Measurements from ENCODE around the gene CCDC13.

The CCDC13 gene

GRCh38 chr3:42764561-42765295, 8.3 kb downstream of the CCDC13 start:
- DNase-seq (ENCODE audit: low read depth) = no peak
- Histone ChIP-seq H3K9ac (ENCODE audit: low read length) (no peak overlapping the region), H3K4me3 (ENCODE audit: low read length) (no peak overlapping the region), H3K27me3 (replicated peaks; ENCODE audit: control insufficient read depth, insufficient read depth, low read length) (no peaks in the 10 kb centered on the region), H3K36me3 (ENCODE audit: control insufficient read depth, insufficient read depth, low read length, severe bottlenecking) (no peaks in the 10 kb centered on the region), H3K4me1 (ENCODE audit: control insufficient read depth, insufficient read depth, low read length) (peaks cover 30% of the 10 kb centered on the region), H3K9me3 (ENCODE audit: control insufficient read depth, low read length) (no peaks in the 10 kb centered on the region)

- no peak for DNase-seq (ENCODE audit: low read depth)
- H3K27me3 ChIP-seq (replicated peaks; ENCODE audit: control insufficient read depth, insufficient read depth, low read length) = no peaks in the 10 kb centered on the region
- H3K9ac ChIP-seq (ENCODE audit: low read length) = no peak overlapping the region
- no peaks in the 10 kb centered on the region for H3K9me3 ChIP-seq (ENCODE audit: control insufficient read depth, low read length)
- H3K36me3 ChIP-seq (ENCODE audit: control insufficient read depth, insufficient read depth, low read length, severe bottlenecking) = no peaks in the 10 kb centered on the region
- H3K4me1 ChIP-seq (ENCODE audit: control insufficient read depth, insufficient read depth, low read length) = peaks cover 30% of the 10 kb centered on the region
- H3K4me3 ChIP-seq (ENCODE audit: low read length) = no peak overlapping the region
Observed at GRCh38 chr3:42764115-42764514, 8.9 kb downstream of the CCDC13 start.

- peaks cover 30% of the 10 kb centered on the region for H3K4me1 ChIP-seq (ENCODE audit: control insufficient read depth, insufficient read depth, low read length)
- H3K4me3 ChIP-seq (ENCODE audit: low read length) = no peak overlapping the region
- DNase-seq (ENCODE audit: low read depth) = peak; percentile 66
- H3K27me3 ChIP-seq (replicated peaks; ENCODE audit: control insufficient read depth, insufficient read depth, low read length) = no peaks in the 10 kb centered on the region
- no peaks in the 10 kb centered on the region for H3K9me3 ChIP-seq (ENCODE audit: control insufficient read depth, low read length)
- H3K9ac ChIP-seq (ENCODE audit: low read length) = peak overlapping the region; percentile 45
- no peaks in the 10 kb centered on the region for H3K36me3 ChIP-seq (ENCODE audit: control insufficient read depth, insufficient read depth, low read length, severe bottlenecking)
Observed at GRCh38 chr3:42763021-42763420, 10.0 kb downstream of the CCDC13 start.

GRCh38 chr3:42762046-42762724, 10.9 kb downstream of the CCDC13 start:
- Histone ChIP-seq H3K36me3 (ENCODE audit: control insufficient read depth, insufficient read depth, low read length, severe bottlenecking) (no peaks in the 10 kb centered on the region), H3K27me3 (replicated peaks; ENCODE audit: control insufficient read depth, insufficient read depth, low read length) (no peaks in the 10 kb centered on the region), H3K9ac (ENCODE audit: low read length) (peak overlapping the region; percentile 45), H3K9me3 (ENCODE audit: control insufficient read depth, low read length) (no peaks in the 10 kb centered on the region), H3K4me3 (ENCODE audit: low read length) (peak overlapping the region; percentile 7), H3K4me1 (ENCODE audit: control insufficient read depth, insufficient read depth, low read length) (peaks cover 30% of the 10 kb centered on the region)
- peak; percentile 53 for DNase-seq (ENCODE audit: low read depth)

- peaks cover 38% of the 10 kb centered on the region for H3K4me1 ChIP-seq (ENCODE audit: control insufficient read depth, insufficient read depth, low read length)
- DNase-seq (ENCODE audit: low read depth) = no peak
- H3K4me3 ChIP-seq (ENCODE audit: low read length) = no peak overlapping the region
- H3K9me3 ChIP-seq (ENCODE audit: control insufficient read depth, low read length) = no peaks in the 10 kb centered on the region
- no peaks in the 10 kb centered on the region for H3K27me3 ChIP-seq (replicated peaks; ENCODE audit: control insufficient read depth, insufficient read depth, low read length)
- H3K9ac ChIP-seq (ENCODE audit: low read length) = no peak overlapping the region
- no peaks in the 10 kb centered on the region for H3K36me3 ChIP-seq (ENCODE audit: control insufficient read depth, insufficient read depth, low read length, severe bottlenecking)
Observed at GRCh38 chr3:42758126-42758525, 14.9 kb downstream of the CCDC13 start.

GRCh38 chr3:42756681-42757213, 16.3 kb downstream of the CCDC13 start:
- Histone ChIP-seq H3K27me3 (replicated peaks; ENCODE audit: control insufficient read depth, insufficient read depth, low read length) (no peaks in the 10 kb centered on the region), H3K9ac (ENCODE audit: low read length) (no peak overlapping the region), H3K4me3 (ENCODE audit: low read length) (no peak overlapping the region), H3K36me3 (ENCODE audit: control insufficient read depth, insufficient read depth, low read length, severe bottlenecking) (no peaks in the 10 kb centered on the region), H3K9me3 (ENCODE audit: control insufficient read depth, low read length) (no peaks in the 10 kb centered on the region), H3K4me1 (ENCODE audit: control insufficient read depth, insufficient read depth, low read length) (peaks cover 24% of the 10 kb centered on the region)
- DNase-seq (ENCODE audit: low read depth) = no peak

GRCh38 chr3:42755681-42756578, 17.1 kb downstream of the CCDC13 start:
- Histone ChIP-seq H3K36me3 (ENCODE audit: control insufficient read depth, insufficient read depth, low read length, severe bottlenecking) (no peaks in the 10 kb centered on the region), H3K9me3 (ENCODE audit: control insufficient read depth, low read length) (no peaks in the 10 kb centered on the region), H3K4me1 (ENCODE audit: control insufficient read depth, insufficient read depth, low read length) (peaks cover 16% of the 10 kb centered on the region), H3K9ac (ENCODE audit: low read length) (peak overlapping the region; percentile 27), H3K4me3 (ENCODE audit: low read length) (no peak overlapping the region), H3K27me3 (replicated peaks; ENCODE audit: control insufficient read depth, insufficient read depth, low read length) (no peaks in the 10 kb centered on the region)
- DNase-seq (ENCODE audit: low read depth) = peak; percentile 56

GRCh38 chr3:42753757-42754156, 19.3 kb downstream of the CCDC13 start:
- Histone ChIP-seq H3K9me3 (ENCODE audit: control insufficient read depth, low read length) (no peaks in the 10 kb centered on the region), H3K9ac (ENCODE audit: low read length) (no peak overlapping the region), H3K27me3 (replicated peaks; ENCODE audit: control insufficient read depth, insufficient read depth, low read length) (no peaks in the 10 kb centered on the region), H3K4me3 (ENCODE audit: low read length) (no peak overlapping the region), H3K4me1 (ENCODE audit: control insufficient read depth, insufficient read depth, low read length) (peaks cover 13% of the 10 kb centered on the region), H3K36me3 (ENCODE audit: control insufficient read depth, insufficient read depth, low read length, severe bottlenecking) (no peaks in the 10 kb centered on the region)
- DNase-seq (ENCODE audit: low read depth) = no peak

GRCh38 chr3:42752961-42753360, 20.1 kb downstream of the CCDC13 start:
- Histone ChIP-seq H3K36me3 (ENCODE audit: control insufficient read depth, insufficient read depth, low read length, severe bottlenecking) (no peaks in the 10 kb centered on the region), H3K4me1 (ENCODE audit: control insufficient read depth, insufficient read depth, low read length) (peaks cover 13% of the 10 kb centered on the region), H3K9ac (ENCODE audit: low read length) (no peak overlapping the region), H3K4me3 (ENCODE audit: low read length) (no peak overlapping the region), H3K9me3 (ENCODE audit: control insufficient read depth, low read length) (no peaks in the 10 kb centered on the region), H3K27me3 (replicated peaks; ENCODE audit: control insufficient read depth, insufficient read depth, low read length) (no peaks in the 10 kb centered on the region)
- DNase-seq (ENCODE audit: low read depth) = no peak

GRCh38 chr3:42752441-42752840, 20.6 kb downstream of the CCDC13 start:
- Histone ChIP-seq H3K9me3 (ENCODE audit: control insufficient read depth, low read length) (no peaks in the 10 kb centered on the region), H3K4me3 (ENCODE audit: low read length) (no peak overlapping the region), H3K9ac (ENCODE audit: low read length) (no peak overlapping the region), H3K27me3 (replicated peaks; ENCODE audit: control insufficient read depth, insufficient read depth, low read length) (no peaks in the 10 kb centered on the region), H3K4me1 (ENCODE audit: control insufficient read depth, insufficient read depth, low read length) (peaks cover 13% of the 10 kb centered on the region), H3K36me3 (ENCODE audit: control insufficient read depth, insufficient read depth, low read length, severe bottlenecking) (no peaks in the 10 kb centered on the region)
- no peak for DNase-seq (ENCODE audit: low read depth)

- DNase-seq (ENCODE audit: low read depth) = no peak
- peaks cover 14% of the 10 kb centered on the region for H3K4me1 ChIP-seq (ENCODE audit: control insufficient read depth, insufficient read depth, low read length)
- H3K9me3 ChIP-seq (ENCODE audit: control insufficient read depth, low read length) = no peaks in the 10 kb centered on the region
- H3K27me3 ChIP-seq (replicated peaks; ENCODE audit: control insufficient read depth, insufficient read depth, low read length) = no peaks in the 10 kb centered on the region
- no peaks in the 10 kb centered on the region for H3K36me3 ChIP-seq (ENCODE audit: control insufficient read depth, insufficient read depth, low read length, severe bottlenecking)
- no peak overlapping the region for H3K4me3 ChIP-seq (ENCODE audit: low read length)
- H3K9ac ChIP-seq (ENCODE audit: low read length) = no peak overlapping the region
Observed at GRCh38 chr3:42751609-42752008, 21.4 kb downstream of the CCDC13 start.

Measured in adipocyte (in vitro differentiated cells).